Mesothelial cell of epicardium (in vitro differentiated cells): Measurements from ENCODE around the gene PGM3. TPM values are rescaled to one million over a fixed set of nuclear protein-coding genes. Genes with fewer than 3 reads are reported as not detected.

Experiments
- DNase-seq, 2 experiments: peaks; one replicate each; pipeline ENCODE4 v3.0.0; 2021; ENCODE audit warnings: low spot score in 2 of 2; ENCODE audit not compliant: unreplicated experiment in 2 of 2
- H3K27ac Mint-ChIP-seq: 2 replicates; pipeline ENCODE4 v1.8.0; 2021; ENCODE audit warnings: mixed read lengths
- H3K27me3 Mint-ChIP-seq: 2 replicates; pipeline ENCODE4 v1.8.0; 2021; ENCODE audit warnings: low read depth, mixed read lengths
- H3K36me3 Mint-ChIP-seq: 2 replicates; pipeline ENCODE4 v1.8.0; 2021; ENCODE audit warnings: mixed read lengths
- H3K4me1 Mint-ChIP-seq: 2 replicates; pipeline ENCODE4 v1.8.0; 2021; ENCODE audit warnings: mixed read lengths
- H3K4me3 Mint-ChIP-seq: 2 replicates; pipeline ENCODE4 v1.8.0; 2021; ENCODE audit warnings: mild to moderate bottlenecking, moderate library complexity, mixed read lengths
- H3K9me3 Mint-ChIP-seq: 2 replicates; pipeline ENCODE4 v1.8.0; 2021; ENCODE audit warnings: mixed read lengths
- CTCF ChIP-seq: fragments of 200-600 bp; sonication (generic); IDR thresholded peaks from one replicate; pipeline ENCODE4 v1.5.0; 2021; ENCODE audit warnings: antibody characterized with exemption; ENCODE audit not compliant: unreplicated experiment
- total RNA-seq: library from RNA; stranded (reverse); gene quantifications from 3 replicates; pipeline ENCODE4 v1.2.1, GENCODE V29; 2021

Gene PGM3
- total RNA-seq, 1 donor from 2014 or later = 67.0 TPM

GRCh38 chr6:83138758-83139157 is 54.3 kb downstream of the PGM3 start:
- no peak for DNase-seq
- TF ChIP-seq CTCF = no peak
- Mint-ChIP-seq H3K36me3 (peaks cover 39% of the 10 kb centered on the region), H3K27me3 (peaks cover 2% of the 10 kb centered on the region), H3K4me3 (no peak overlapping the region), H3K27ac (no peak overlapping the region), H3K4me1 (no peaks in the 10 kb centered on the region), H3K9me3 (peaks cover 5% of the 10 kb centered on the region)

GRCh38 chr6:83138118-83138722 is 54.8 kb downstream of the PGM3 start:
- no peak for DNase-seq
- no peak for TF ChIP-seq CTCF
- no peaks in the 10 kb centered on the region for H3K4me1 Mint-ChIP-seq
- no peak overlapping the region for H3K27ac Mint-ChIP-seq
- H3K36me3 Mint-ChIP-seq = peaks cover 33% of the 10 kb centered on the region
- no peak overlapping the region for H3K4me3 Mint-ChIP-seq
- H3K27me3 Mint-ChIP-seq = peaks cover 2% of the 10 kb centered on the region
- no peaks in the 10 kb centered on the region for H3K9me3 Mint-ChIP-seq

GRCh38 chr6:83132121-83132520 is 60.9 kb downstream of the PGM3 start:
- TF ChIP-seq CTCF = no peak
- Mint-ChIP-seq H3K4me1 (no peaks in the 10 kb centered on the region), H3K36me3 (peaks cover 35% of the 10 kb centered on the region), H3K9me3 (no peaks in the 10 kb centered on the region), H3K27me3 (peaks cover 6% of the 10 kb centered on the region), H3K4me3 (no peak overlapping the region), H3K27ac (no peak overlapping the region)
- no peak for DNase-seq

GRCh38 chr6:83127976-83128375 is 65.1 kb downstream of the PGM3 start:
- DNase-seq = no peak
- H3K27ac Mint-ChIP-seq = no peak overlapping the region
- peaks cover 4% of the 10 kb centered on the region for H3K27me3 Mint-ChIP-seq
- no peaks in the 10 kb centered on the region for H3K4me1 Mint-ChIP-seq
- H3K36me3 Mint-ChIP-seq = peaks cover 45% of the 10 kb centered on the region
- TF ChIP-seq CTCF = no peak
- H3K9me3 Mint-ChIP-seq = no peaks in the 10 kb centered on the region
- H3K4me3 Mint-ChIP-seq = no peak overlapping the region

GRCh38 chr6:83127258-83127657 is 65.8 kb downstream of the PGM3 start:
- Mint-ChIP-seq H3K9me3 (no peaks in the 10 kb centered on the region), H3K4me3 (no peak overlapping the region), H3K4me1 (no peaks in the 10 kb centered on the region), H3K27ac (no peak overlapping the region), H3K36me3 (peaks cover 43% of the 10 kb centered on the region), H3K27me3 (peaks cover 4% of the 10 kb centered on the region)
- TF ChIP-seq CTCF = no peak
- DNase-seq = no peak

GRCh38 chr6:83126807-83127206 is 66.3 kb downstream of the PGM3 start:
- TF ChIP-seq CTCF = no peak
- H3K4me3 Mint-ChIP-seq = no peak overlapping the region
- no peak overlapping the region for H3K27ac Mint-ChIP-seq
- H3K36me3 Mint-ChIP-seq = peaks cover 43% of the 10 kb centered on the region
- DNase-seq = no peak
- peaks cover 4% of the 10 kb centered on the region for H3K27me3 Mint-ChIP-seq
- H3K9me3 Mint-ChIP-seq = no peaks in the 10 kb centered on the region
- no peaks in the 10 kb centered on the region for H3K4me1 Mint-ChIP-seq
